Measurements from ENCODE around the gene ZFP2. TPM values are rescaled to one million over a fixed set of nuclear protein-coding genes. Genes with fewer than 3 reads are reported as not detected.

The ZFP2 gene
- total RNA-seq, 1 donor from 2014 or later = 0.48 TPM

GRCh38 chr5:178861627-178862026 lies 34.1 kb upstream of the ZFP2 start:
- Mint-ChIP-seq H3K9me3 (ENCODE audit: unreplicated experiment) (peaks cover 6% of the 10 kb centered on the region), H3K36me3 (ENCODE audit: low read depth, unreplicated experiment) (peaks cover 19% of the 10 kb centered on the region), H3K27ac (ENCODE audit: unreplicated experiment) (no peak overlapping the region), H3K4me1 (ENCODE audit: low read depth, unreplicated experiment) (no peaks in the 10 kb centered on the region), H3K4me3 (ENCODE audit: unreplicated experiment) (peak overlapping the region; percentile 81), H3K27me3 (ENCODE audit: low read depth, unreplicated experiment) (no peaks in the 10 kb centered on the region)
- Histone ChIP-seq H2AFZ (ENCODE audit: low read depth, low read length) (no peak overlapping the region), H3K9me3 (ENCODE audit: insufficient read depth, low read depth, low read length) (no peaks in the 10 kb centered on the region), H4K20me1 (ENCODE audit: insufficient read depth, low read length) (peaks cover 6% of the 10 kb centered on the region), H3K4me3 (ENCODE audit: insufficient read depth, low read depth, low read length) (no peak overlapping the region), H3K36me3 (ENCODE audit: insufficient read depth, low read length) (peaks cover 18% of the 10 kb centered on the region), H3K27ac (ENCODE audit: low read depth, low read length) (no peak overlapping the region), H3K4me1 (ENCODE audit: insufficient read depth, low read length) (no peaks in the 10 kb centered on the region), H3K4me2 (ENCODE audit: low read length) (peak overlapping the region; percentile 42), H3K27me3 (ENCODE audit: insufficient read depth, low read length) (no peaks in the 10 kb centered on the region), H3K79me2 (ENCODE audit: insufficient read depth, low read length) (peaks cover 27% of the 10 kb centered on the region), H3K9ac (ENCODE audit: low read length) (no peak overlapping the region)
- DNase-seq (ENCODE audit: low read depth) = no peak
- no peak for TF ChIP-seq EZH2 (IDR thresholded peaks at IDR 0.05; ENCODE audit: insufficient read depth, low read length)
- no peak for TF ChIP-seq CTCF (IDR thresholded peaks at IDR 0.05; ENCODE audit: insufficient read depth, low read depth, low read length)
- FAIRE-seq = no peak

- Mint-ChIP-seq H3K27ac (ENCODE audit: unreplicated experiment) (no peak overlapping the region), H3K27me3 (ENCODE audit: low read depth, unreplicated experiment) (no peaks in the 10 kb centered on the region), H3K36me3 (ENCODE audit: low read depth, unreplicated experiment) (peaks cover 57% of the 10 kb centered on the region), H3K4me3 (ENCODE audit: unreplicated experiment) (no peak overlapping the region), H3K4me1 (ENCODE audit: low read depth, unreplicated experiment) (no peaks in the 10 kb centered on the region), H3K9me3 (ENCODE audit: unreplicated experiment) (peaks cover 6% of the 10 kb centered on the region)
- H3K27me3 ChIP-seq (ENCODE audit: insufficient read depth, low read length) = no peaks in the 10 kb centered on the region
- FAIRE-seq = no peak
- H3K79me2 ChIP-seq (ENCODE audit: insufficient read depth, low read length) = peaks cover 18% of the 10 kb centered on the region
- no peaks in the 10 kb centered on the region for H3K9me3 ChIP-seq (ENCODE audit: insufficient read depth, low read depth, low read length)
- H3K9ac ChIP-seq (ENCODE audit: low read length) = no peak overlapping the region
- no peaks in the 10 kb centered on the region for H4K20me1 ChIP-seq (ENCODE audit: insufficient read depth, low read length)
- TF ChIP-seq EZH2 (IDR thresholded peaks at IDR 0.05; ENCODE audit: insufficient read depth, low read length) (no peak), CTCF (IDR thresholded peaks at IDR 0.05; ENCODE audit: insufficient read depth, low read depth, low read length) (no peak)
- no peak overlapping the region for H3K4me2 ChIP-seq (ENCODE audit: low read length)
- no peak overlapping the region for H3K4me3 ChIP-seq (ENCODE audit: insufficient read depth, low read depth, low read length)
- H3K4me1 ChIP-seq (ENCODE audit: insufficient read depth, low read length) = no peaks in the 10 kb centered on the region
- DNase-seq (ENCODE audit: low read depth) = no peak
- H3K27ac ChIP-seq (ENCODE audit: low read depth, low read length) = no peak overlapping the region
- peaks cover 36% of the 10 kb centered on the region for H3K36me3 ChIP-seq (ENCODE audit: insufficient read depth, low read length)
- no peak overlapping the region for H2AFZ ChIP-seq (ENCODE audit: low read depth, low read length)
These were observed 28.8 kb upstream of the ZFP2 start for GRCh38 chr5:178866946-178867345.

- no peak overlapping the region for H3K27ac Mint-ChIP-seq (ENCODE audit: unreplicated experiment)
- Histone ChIP-seq H3K4me2 (ENCODE audit: low read length) (no peak overlapping the region), H3K9me3 (ENCODE audit: insufficient read depth, low read depth, low read length) (peaks cover 5% of the 10 kb centered on the region), H3K9ac (ENCODE audit: low read length) (no peak overlapping the region), H3K4me3 (ENCODE audit: insufficient read depth, low read depth, low read length) (no peak overlapping the region), H3K36me3 (ENCODE audit: insufficient read depth, low read length) (peaks cover 30% of the 10 kb centered on the region), H3K27me3 (ENCODE audit: insufficient read depth, low read length) (no peaks in the 10 kb centered on the region), H2AFZ (ENCODE audit: low read depth, low read length) (no peak overlapping the region), H4K20me1 (ENCODE audit: insufficient read depth, low read length) (no peaks in the 10 kb centered on the region), H3K79me2 (ENCODE audit: insufficient read depth, low read length) (peaks cover 7% of the 10 kb centered on the region), H3K27ac (ENCODE audit: low read depth, low read length) (no peak overlapping the region), H3K4me1 (ENCODE audit: insufficient read depth, low read length) (no peaks in the 10 kb centered on the region)
- H3K4me1 Mint-ChIP-seq (ENCODE audit: low read depth, unreplicated experiment) = no peaks in the 10 kb centered on the region
- H3K9me3 Mint-ChIP-seq (ENCODE audit: unreplicated experiment) = peaks cover 29% of the 10 kb centered on the region
- FAIRE-seq (no peak), DNase-seq (ENCODE audit: low read depth) (no peak)
- H3K27me3 Mint-ChIP-seq (ENCODE audit: low read depth, unreplicated experiment) = no peaks in the 10 kb centered on the region
- no peak overlapping the region for H3K4me3 Mint-ChIP-seq (ENCODE audit: unreplicated experiment)
- TF ChIP-seq EZH2 (IDR thresholded peaks at IDR 0.05; ENCODE audit: insufficient read depth, low read length) = no peak
- no peak for TF ChIP-seq CTCF (IDR thresholded peaks at IDR 0.05; ENCODE audit: insufficient read depth, low read depth, low read length)
- peaks cover 68% of the 10 kb centered on the region for H3K36me3 Mint-ChIP-seq (ENCODE audit: low read depth, unreplicated experiment)
These were observed 26.1 kb upstream of the ZFP2 start for GRCh38 chr5:178869577-178869976.
